Mucosa of descending colon (tissue), 3 donors: ENCODE data around the gene FUT3. TPM values are rescaled to one million over a fixed set of nuclear protein-coding genes. Genes with fewer than 3 reads are reported as not detected.
A peak's percentile ranks its signal among the peaks of the same experiment; 100 is the strongest.

ENCODE experiments used
- ATAC-seq: fragments of 200-7000 bp; cut with Tn5 transposase; one replicate; pipeline ENCODE4 v1.9.1; 2020; ENCODE audit warnings: mild to moderate bottlenecking, moderate library complexity
- DNase-seq, 3 donors: peaks; one replicate each; pipeline ENCODE4 v3.0.0-alpha.2; 2020
- H3K36me3 ChIP-seq: fragments of 200-600 bp; one replicate; pipeline ENCODE4 v1.8.0; 2021; ENCODE audit warnings: low read depth, mild to moderate bottlenecking
- H3K4me1 ChIP-seq: fragments of 200-600 bp; one replicate; pipeline ENCODE4 v1.8.0; 2021; ENCODE audit warnings: low read depth, mild to moderate bottlenecking
- H3K4me3 ChIP-seq: fragments of 200-600 bp; one replicate; pipeline ENCODE4 v1.8.0; 2021; ENCODE audit warnings: mild to moderate bottlenecking
- H3K9me3 ChIP-seq: fragments of 200-600 bp; one replicate; pipeline ENCODE4 v1.8.0; 2021; ENCODE audit warnings: mild to moderate bottlenecking
- intact Hi-C, 2 donors: fragments of 100-400 bp; cut with DNase I in 1 of 2; cut with micrococcal nuclease in 1 of 2; formaldehyde crosslinking; loops; one replicate each; pipeline versions ENCODE4 v1.11.0 to v1.11.1; 2022; cut with DNase I, micrococcal nuclease
- total RNA-seq, 3 donors: library from RNA; stranded (reverse); fragmentation: NEBNext Ultra II Directional in 2 of 3; extraction: Animal tissue kit (Norgen Biotek cat#: 25700) in 2 of 3; gene quantifications; one replicate each; pipeline versions ENCODE4 v1.2.1 to v1.2.4, GENCODE V29; 2021 to 2023
- TF ChIP-seq, protein P1 (sequence below): fragments of 200-600 bp; IDR thresholded peaks from one replicate; pipeline ENCODE4 v1.8.0; 2022; ENCODE audit warnings: antibody characterized with exemption, mild to moderate bottlenecking
- donor health status: DM: no; HTN: no; CAD: no; lungs with moderate emphysema.
- donor health status: DM: no; HTN: no; CAD: no.
- donor health status: DM: no; HTN: yes; CAD: no.

Gene FUT3
- total RNA-seq, 3 donors from 2014 or later, result 128 to 276 (median 215) TPM

DNA sequence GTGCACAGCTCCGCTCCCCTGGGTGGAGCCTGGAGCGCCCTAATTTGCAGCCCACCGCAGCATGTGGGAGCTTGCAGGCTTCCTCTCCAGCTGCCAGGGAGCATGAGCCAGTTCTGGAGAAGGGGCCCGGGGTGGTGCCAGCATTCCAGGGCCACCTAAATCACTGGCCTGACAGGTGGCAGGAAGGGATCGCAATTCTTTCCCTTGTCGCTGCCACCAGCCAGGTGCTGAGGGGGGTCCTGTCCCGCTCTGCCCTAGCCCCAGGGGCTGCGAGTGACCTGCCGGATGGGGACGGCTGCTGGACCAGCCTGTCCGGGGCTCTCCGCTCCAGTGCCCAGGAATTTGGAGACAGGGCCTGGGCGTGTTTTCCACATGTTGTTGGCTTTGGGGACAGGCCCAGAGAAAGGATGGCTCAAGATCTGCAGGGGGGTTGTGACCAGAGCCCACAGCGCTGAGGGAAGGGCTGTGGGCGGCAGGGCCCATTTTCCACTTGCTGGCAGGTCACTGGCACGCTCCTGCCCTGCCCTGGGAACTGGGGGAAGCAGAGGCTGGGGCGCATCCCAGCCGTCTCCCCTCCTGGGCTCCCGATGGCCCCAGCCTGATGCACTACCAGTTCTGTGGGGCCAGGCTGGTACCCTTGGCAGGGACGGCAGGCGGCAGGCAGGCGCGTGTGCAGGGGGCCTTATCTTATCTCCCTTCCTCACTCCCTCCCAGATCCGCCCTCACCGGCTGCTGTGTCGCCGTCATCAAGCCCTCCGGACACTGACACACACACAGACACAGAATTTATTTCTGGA, 42.9 kb upstream of the FUT3 start:
- no peaks in the 10 kb centered on the region for H3K9me3 ChIP-seq
- no peaks in the 10 kb centered on the region for H3K36me3 ChIP-seq
- ATAC-seq (no peak), DNase-seq (no peak)
- no peaks in the 10 kb centered on the region for H3K4me1 ChIP-seq
- no peak overlapping the region for H3K4me3 ChIP-seq
- TF ChIP-seq, protein P1, sequence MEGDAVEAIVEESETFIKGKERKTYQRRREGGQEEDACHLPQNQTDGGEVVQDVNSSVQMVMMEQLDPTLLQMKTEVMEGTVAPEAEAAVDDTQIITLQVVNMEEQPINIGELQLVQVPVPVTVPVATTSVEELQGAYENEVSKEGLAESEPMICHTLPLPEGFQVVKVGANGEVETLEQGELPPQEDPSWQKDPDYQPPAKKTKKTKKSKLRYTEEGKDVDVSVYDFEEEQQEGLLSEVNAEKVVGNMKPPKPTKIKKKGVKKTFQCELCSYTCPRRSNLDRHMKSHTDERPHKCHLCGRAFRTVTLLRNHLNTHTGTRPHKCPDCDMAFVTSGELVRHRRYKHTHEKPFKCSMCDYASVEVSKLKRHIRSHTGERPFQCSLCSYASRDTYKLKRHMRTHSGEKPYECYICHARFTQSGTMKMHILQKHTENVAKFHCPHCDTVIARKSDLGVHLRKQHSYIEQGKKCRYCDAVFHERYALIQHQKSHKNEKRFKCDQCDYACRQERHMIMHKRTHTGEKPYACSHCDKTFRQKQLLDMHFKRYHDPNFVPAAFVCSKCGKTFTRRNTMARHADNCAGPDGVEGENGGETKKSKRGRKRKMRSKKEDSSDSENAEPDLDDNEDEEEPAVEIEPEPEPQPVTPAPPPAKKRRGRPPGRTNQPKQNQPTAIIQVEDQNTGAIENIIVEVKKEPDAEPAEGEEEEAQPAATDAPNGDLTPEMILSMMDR, result no peak
- intact Hi-C loops, result loop anchor here (5.0 to 10.0 kb wide), 2 partner anchors 79 to 92 kb away; no protein-coding TSS in a partner anchor

DNA sequence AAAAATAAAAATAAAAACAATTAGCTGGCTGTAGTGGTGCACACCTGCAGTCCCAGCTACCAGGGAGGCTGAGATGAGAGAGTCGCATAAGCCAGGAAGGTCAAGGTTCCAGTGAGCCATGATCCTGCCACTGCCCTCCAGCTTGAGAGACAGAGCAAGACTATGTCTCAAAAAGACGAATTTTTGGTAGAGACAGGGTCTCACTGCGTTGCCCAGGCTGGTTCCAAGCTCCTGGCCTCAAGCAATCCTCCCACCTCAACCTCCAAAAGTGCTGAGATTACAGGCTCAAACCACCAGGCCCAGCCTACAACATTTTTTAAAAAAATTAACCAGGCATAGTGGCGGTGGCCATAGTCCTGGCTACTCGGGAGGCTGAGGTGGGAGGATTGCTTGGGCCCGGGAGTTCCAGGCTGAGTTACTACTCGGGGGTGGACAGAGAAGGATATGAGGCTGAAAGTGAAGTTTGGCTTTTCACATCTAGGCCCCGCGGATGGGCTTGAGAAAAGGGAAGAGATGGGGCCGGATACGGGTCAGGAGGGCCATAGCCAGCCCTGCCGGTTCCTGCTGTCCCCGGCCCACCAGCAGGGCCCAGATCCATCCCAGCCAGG, 42.2 kb upstream of the FUT3 start:
- ATAC-seq, result no peak
- TF ChIP-seq, protein P1, result no peak
- no peaks in the 10 kb centered on the region for H3K9me3 ChIP-seq
- H3K36me3 ChIP-seq, result no peaks in the 10 kb centered on the region
- H3K4me1 ChIP-seq, result no peaks in the 10 kb centered on the region
- no peak overlapping the region for H3K4me3 ChIP-seq
- intact Hi-C loops, result loop anchor here (5.0 to 10.0 kb wide), 2 partner anchors 79 to 91 kb away; no protein-coding TSS in a partner anchor
- no peak for DNase-seq

DNA sequence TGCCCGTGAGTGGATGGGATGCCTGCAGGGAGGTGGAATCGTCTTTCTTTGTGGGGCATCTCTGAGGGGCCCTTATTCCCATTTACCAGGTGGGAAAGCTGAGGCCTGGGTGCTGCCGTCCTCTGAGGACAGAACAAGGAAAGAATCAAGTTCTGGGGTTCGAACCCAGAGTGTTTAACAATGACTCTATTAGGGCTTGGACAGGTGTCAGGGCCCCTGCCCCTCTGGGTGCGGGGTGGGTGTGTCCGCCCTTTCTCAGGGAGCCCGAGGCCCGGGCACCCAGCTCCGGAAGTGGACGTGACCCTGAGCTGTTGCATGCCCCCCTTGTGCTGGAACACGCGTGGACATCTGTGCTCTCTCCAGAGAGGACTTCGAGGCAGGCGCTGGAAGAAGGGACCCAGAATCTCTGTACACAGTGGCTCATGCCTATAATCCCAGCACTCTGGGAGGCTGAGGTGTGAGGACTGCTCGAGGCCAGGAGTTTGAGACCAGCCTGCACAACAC, 41.6 kb upstream of the FUT3 start:
- Histone ChIP-seq H3K4me1 (no peaks in the 10 kb centered on the region), H3K4me3 (no peak overlapping the region), H3K9me3 (no peaks in the 10 kb centered on the region), H3K36me3 (no peaks in the 10 kb centered on the region)
- TF ChIP-seq, protein P1, result no peak
- no peak for ATAC-seq
- intact Hi-C loops, result loop anchor here (5.0 to 10.0 kb wide), 2 partner anchors 78 to 91 kb away; no protein-coding TSS in a partner anchor
- DNase-seq, result no peak

DNA sequence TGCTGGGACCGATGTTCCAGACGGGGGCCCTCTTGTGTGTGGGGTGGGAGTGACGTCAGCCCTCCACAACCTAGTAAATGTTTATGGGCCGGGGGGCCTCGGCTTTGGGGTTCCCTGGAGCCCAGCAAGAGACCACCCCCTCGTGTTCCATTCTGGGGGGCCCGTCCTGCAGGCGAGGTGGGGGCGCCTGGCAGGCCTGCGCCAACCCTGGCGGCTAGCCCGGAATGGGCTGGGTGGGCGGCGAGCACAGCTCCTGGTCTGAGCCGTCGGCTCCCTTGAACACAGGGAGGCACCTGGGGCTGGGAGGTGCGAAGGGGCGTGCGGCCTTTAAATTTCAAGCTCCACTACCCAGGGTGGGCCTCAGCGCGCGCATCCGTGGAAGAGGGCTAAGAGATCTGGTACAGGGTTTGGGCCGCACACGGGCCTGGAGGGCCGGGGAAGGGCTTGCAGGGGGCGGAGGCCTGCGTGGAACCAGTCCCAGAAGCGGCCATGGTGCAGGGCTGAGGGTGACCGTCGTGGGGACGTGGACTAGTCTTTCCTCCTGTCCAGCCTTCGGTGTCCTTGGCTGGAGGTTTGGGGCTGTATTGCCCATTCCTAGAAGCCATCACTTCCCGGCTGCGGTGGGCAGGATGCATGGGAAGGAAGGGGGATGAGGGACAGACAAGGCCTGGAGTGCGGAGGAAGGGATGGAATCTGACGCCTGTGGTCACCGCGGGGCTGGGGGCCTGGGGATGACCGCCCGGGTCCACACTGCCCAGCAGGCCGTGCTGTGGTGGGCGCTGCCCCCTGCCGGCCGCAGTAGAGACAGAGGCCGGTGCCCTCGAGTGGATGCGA, 40.9 kb upstream of the FUT3 start:
- intact Hi-C loops, result loop anchor here (5.0 to 10.0 kb wide), 2 partner anchors 77 to 90 kb away; no protein-coding TSS in a partner anchor
- no peak overlapping the region for H3K4me3 ChIP-seq
- DNase-seq (peak in 2 of 3 donors; percentile 66 to 70), ATAC-seq (peak; percentile 80)
- no peaks in the 10 kb centered on the region for H3K9me3 ChIP-seq
- H3K36me3 ChIP-seq, result no peaks in the 10 kb centered on the region
- TF ChIP-seq, protein P1, result peak; percentile 42
- H3K4me1 ChIP-seq, result no peaks in the 10 kb centered on the region

DNA sequence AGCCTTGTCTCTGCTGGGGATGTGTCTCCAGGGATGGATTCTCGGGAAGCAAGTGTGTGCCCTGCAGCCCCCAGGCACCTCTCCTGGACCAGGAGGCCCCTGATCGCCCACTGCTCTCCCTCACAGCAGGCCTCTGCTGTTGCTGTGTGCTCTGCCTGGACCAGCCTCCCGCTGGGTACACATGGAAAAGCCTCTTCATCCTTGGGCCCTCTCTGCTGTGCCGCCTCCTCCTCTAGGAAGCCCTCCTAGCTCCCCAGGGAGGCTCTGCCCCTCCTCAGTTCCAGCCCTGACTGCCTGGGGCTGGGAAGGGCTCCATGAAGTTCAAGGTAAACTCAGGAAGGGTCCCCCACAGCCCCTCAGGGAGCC, 40.3 kb upstream of the FUT3 start:
- no peak for DNase-seq
- Histone ChIP-seq H3K36me3 (no peaks in the 10 kb centered on the region), H3K9me3 (no peaks in the 10 kb centered on the region), H3K4me3 (no peak overlapping the region), H3K4me1 (no peaks in the 10 kb centered on the region)
- ATAC-seq, result peak; percentile 2
- TF ChIP-seq, protein P1, result no peak
- intact Hi-C loops, result loop anchor here (5.0 to 10.0 kb wide), 2 partner anchors 77 to 89 kb away; no protein-coding TSS in a partner anchor
